PFSK-1 (cell line): ENCODE results near the gene TBX4.

Experiments used
- FOXP2 ChIP-seq: optimal IDR thresholded peaks from 2 replicates; pipeline ENCODE3; 2011; ENCODE audit warnings: borderline replicate concordance, control low read depth, inconsistent platforms; ENCODE audit not compliant: insufficient read depth; ENCODE audit errors: extremely low read length, extremely low read depth
- POLR2AphosphoS5 ChIP-seq: IDR thresholded peaks from 2 replicates; pipeline ENCODE4 v1.6.1; 2012; ENCODE audit warnings: low read depth, mild to moderate bottlenecking, control low read depth, low read length, moderate library complexity
- SIN3A ChIP-seq: IDR thresholded peaks from 2 replicates; pipeline ENCODE4 v1.6.1; 2012; ENCODE audit warnings: mild to moderate bottlenecking, low read length, moderate library complexity, borderline replicate concordance; ENCODE audit not compliant: insufficient read depth
- TAF1 ChIP-seq: IDR thresholded peaks from 2 replicates; pipeline ENCODE4 v1.6.1; 2012; ENCODE audit warnings: low read length, control low read depth, borderline replicate concordance; ENCODE audit not compliant: insufficient read depth
- TF ChIP-seq, protein P1 (sequence below), 2 experiments: IDR thresholded peaks; 2 replicates each; pipeline versions ENCODE4 v1.6.1 to v1.8.0; 2011 to 2012; ENCODE audit warnings: low read depth in 2 of 2, low read length in 2 of 2, control low read depth in 1 of 2, inconsistent platforms in 1 of 2, mild to moderate bottlenecking in 1 of 2, moderate library complexity in 1 of 2; ENCODE audit not compliant: insufficient read depth in 1 of 2

DNA sequence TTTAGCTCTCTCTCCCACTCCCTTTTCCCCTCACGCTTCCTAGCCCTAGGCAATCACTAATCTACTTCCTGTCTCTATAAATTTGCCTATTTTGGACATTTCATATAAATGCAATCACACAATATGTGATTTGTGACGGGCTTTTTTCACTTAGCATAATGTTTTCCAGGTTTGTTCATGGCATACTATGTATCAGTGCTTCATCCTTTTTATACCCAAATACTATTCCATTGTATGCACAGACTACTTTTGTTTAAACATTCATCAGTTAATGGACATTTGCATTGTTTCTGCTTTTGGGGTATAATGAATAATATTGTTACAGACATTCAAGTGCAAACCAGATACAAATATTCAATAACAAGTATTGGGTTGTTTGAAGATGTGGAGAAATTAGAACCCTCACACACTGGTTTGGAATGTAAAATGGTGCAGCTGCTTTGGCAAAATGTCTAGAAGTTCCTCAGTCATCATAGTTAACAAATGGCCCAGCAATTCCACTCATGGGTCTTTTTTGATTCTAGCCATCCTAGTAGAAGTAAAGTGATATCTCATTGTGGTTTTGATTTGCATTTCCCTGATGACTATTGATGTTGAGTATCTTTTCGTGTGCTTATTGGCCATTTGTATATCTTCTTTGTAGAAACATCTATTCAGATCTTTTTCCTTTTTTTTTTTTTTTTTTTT, 67.7 kb downstream of the TBX4 start:
- TF ChIP-seq TAF1 = no peak
- no peak for TF ChIP-seq POLR2AphosphoS5
- no peak for TF ChIP-seq SIN3A
- TF ChIP-seq, protein P1, sequence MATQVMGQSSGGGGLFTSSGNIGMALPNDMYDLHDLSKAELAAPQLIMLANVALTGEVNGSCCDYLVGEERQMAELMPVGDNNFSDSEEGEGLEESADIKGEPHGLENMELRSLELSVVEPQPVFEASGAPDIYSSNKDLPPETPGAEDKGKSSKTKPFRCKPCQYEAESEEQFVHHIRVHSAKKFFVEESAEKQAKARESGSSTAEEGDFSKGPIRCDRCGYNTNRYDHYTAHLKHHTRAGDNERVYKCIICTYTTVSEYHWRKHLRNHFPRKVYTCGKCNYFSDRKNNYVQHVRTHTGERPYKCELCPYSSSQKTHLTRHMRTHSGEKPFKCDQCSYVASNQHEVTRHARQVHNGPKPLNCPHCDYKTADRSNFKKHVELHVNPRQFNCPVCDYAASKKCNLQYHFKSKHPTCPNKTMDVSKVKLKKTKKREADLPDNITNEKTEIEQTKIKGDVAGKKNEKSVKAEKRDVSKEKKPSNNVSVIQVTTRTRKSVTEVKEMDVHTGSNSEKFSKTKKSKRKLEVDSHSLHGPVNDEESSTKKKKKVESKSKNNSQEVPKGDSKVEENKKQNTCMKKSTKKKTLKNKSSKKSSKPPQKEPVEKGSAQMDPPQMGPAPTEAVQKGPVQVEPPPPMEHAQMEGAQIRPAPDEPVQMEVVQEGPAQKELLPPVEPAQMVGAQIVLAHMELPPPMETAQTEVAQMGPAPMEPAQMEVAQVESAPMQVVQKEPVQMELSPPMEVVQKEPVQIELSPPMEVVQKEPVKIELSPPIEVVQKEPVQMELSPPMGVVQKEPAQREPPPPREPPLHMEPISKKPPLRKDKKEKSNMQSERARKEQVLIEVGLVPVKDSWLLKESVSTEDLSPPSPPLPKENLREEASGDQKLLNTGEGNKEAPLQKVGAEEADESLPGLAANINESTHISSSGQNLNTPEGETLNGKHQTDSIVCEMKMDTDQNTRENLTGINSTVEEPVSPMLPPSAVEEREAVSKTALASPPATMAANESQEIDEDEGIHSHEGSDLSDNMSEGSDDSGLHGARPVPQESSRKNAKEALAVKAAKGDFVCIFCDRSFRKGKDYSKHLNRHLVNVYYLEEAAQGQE (IDR thresholded peaks at IDR 0.05; ENCODE audit: insufficient read depth in 1 of 2, low read depth in 2 of 2, low read length in 2 of 2) = no peak
- no peak for TF ChIP-seq FOXP2
